ENCODE measurements around the gene COL4A2.

Gene COL4A2

DNA sequence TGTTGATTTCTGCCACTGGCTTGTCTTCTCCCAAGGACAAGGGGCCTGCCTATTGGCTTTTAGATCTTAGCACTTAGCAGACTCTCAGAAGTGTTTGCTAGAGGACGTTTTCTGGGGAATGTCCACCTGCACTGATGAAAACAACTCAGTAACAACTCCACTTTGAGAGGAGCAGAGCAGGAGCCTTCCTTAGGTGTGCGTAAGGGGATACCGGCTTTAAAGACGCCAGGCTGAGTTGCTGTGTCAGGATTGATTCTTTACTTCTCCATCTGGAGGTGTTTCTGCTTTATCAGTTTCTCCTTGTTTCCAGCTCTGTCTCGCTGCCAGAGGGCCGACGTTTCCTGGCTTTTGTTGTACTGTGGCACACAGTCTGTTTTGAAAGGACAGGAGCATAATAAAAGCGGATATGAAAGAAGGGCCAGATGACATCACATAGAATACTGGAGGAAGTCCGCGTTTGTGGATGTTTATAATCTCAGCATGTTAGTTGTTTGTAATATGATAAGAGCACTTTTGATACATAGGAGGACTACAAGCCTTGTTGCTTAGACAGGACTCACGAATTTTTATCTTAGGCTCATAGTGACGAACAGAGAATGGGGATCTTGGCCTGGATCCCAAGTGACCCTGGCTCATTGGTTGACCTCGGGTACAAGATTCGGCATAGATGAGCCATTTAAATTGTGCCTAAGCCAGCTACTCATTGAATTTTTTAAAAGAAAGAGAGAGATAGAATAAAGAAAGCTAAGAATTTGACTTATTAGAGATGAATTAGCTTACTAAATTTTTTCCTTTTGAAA, 34.6 kb downstream of the COL4A2 start:
- DNase-seq: peak; percentile 30

DNA sequence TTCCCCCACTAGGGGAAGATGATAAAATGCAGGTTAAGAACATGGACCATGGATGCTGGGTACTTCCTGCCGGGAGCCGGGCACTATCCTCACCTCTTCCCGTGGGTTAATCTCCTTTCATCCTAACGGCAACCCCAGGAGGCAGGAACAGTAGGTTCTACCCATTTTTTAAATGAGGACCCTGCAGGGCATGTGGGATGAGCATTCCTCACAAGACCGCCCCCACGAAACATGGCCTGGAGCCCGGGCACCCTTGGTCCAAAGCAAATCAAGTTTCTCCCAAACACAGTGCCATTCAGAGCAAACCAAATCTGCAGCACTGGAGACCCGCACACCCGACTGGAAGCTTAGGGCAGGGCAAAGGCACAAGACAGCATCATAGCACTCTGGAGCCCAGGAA, 35.4 kb downstream of the COL4A2 start:
- no peak for DNase-seq

DNA sequence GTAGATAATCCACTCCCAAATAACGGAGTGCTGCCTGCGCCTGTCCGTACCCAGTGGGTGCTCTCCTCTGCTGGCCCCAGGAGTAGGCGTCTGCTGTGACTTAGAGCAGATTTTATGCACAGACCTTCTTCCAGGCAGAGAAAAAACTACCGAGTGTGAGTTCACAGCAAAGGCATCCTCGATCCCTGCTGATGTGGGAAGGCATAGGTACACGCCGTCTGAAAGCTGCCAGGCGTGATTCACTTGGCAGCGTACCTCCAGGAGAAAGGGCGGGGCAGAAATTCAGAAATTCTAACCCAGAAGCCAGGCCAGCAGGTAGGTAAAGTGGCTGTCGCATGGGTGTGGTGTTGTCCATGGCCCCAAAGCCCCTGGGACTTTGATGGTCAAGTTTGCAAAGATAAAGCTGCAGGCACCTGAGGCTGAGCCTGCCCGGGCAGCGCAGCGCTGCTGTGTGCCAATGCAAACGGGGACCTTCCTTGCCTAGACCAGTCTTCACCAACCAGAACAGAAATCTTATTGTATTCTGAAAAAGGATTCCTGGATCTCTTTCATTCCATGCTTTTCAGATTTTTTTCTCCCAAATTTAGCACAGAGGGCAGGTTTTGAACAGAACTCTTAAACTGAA, 36.3 kb downstream of the COL4A2 start:
- DNase-seq: no peak

DNA sequence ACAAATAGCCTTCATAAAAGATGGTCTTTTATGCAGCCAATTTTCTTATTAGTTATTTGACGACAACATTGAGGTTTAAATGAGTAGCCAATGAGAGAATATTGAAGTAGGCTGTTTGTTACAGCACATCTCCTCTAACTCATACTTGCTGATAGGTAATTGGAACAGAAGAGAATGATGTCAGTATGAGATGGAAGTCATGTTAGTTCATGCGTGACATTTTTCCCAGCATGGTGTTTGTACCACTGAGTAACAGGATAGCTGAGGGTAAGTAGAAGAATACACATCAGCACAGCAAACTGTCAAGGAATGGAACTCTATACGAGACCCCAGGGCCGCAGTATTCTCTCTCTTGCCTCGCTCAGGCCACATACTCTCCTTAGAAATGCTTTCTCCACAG, 37.2 kb downstream of the COL4A2 start:
- no peak for DNase-seq

DNA sequence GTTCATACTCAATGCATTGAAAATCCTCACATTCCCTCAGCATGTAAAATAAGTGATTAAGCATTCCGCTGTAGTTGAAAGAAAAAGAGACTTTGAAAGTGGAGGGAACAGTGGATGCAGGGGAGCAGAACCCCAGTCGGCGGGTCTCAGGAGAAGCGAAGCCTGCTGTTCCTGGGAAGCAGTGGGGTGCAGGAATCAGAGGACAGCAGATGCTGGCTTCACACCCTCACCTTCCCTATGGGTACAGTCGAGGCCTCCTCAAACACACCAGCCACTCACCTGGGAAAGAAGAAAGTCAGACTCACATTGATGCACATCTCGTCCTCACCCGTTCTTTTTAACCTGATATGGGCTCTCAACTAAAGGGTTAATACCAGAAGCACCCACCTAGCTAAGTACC, 38.2 kb downstream of the COL4A2 start:
- DNase-seq: no peak

DNA sequence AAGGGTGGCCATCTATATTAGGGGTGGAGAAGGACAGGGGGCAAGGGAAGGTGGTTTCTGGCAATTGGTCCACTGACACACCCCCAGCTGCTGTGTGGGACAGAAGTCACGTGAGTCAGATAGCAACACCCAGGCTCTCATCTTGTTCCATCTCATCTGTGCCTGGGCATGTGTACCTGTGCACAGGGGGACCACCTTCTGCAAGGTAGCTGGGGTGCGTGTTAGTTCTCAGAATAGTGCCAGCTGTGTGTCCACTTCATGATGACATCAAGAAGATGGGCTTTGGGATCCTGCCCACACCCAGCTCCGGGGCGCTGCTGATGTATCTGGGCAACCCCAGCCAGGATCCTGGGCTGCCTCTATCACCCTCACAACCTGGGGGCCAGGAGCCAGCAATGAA, 38.6 kb downstream of the COL4A2 start:
- no peak for DNase-seq

DNA sequence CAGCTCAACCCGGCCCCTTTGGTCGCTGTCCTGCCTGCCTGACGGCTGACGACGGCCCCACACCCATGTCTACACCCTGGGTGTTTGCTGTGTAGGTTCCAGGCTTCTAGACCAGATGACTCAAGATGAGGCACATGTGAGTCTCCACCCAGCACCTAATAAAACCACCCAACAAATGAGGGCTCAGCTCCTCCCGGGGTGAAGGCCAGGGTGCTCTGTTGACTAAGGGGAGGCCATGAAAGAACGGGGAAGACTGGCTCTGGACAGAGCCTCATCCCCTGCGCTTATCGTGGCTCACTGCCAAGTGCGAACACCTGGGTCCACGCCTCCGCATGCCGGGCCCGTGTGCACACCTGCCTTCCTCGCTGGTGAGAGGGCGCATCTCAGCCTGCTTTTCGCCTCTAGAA, 39.6 kb downstream of the COL4A2 start:
- peak; percentile 85 for DNase-seq

DNA sequence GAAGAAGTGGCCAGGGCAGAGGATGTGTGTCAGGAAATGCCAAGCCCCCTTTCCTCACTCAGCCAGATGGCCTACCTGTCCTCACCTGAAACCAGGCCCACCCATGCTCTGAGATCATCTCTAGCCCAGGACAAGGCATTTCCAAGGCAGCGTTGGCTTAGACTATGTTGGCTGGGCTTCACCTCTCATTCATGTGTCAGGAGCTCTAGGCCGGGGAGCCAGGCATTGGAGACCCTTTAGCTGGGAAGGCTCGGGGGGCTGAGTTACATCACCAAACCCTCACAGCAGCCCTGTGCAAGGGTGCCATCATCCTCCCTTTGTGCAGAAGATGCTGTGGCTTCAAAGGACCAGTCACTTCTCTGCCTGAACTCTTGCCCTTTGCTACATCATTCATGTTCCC, 40.0 kb downstream of the COL4A2 start:
- DNase-seq: no peak

DNA sequence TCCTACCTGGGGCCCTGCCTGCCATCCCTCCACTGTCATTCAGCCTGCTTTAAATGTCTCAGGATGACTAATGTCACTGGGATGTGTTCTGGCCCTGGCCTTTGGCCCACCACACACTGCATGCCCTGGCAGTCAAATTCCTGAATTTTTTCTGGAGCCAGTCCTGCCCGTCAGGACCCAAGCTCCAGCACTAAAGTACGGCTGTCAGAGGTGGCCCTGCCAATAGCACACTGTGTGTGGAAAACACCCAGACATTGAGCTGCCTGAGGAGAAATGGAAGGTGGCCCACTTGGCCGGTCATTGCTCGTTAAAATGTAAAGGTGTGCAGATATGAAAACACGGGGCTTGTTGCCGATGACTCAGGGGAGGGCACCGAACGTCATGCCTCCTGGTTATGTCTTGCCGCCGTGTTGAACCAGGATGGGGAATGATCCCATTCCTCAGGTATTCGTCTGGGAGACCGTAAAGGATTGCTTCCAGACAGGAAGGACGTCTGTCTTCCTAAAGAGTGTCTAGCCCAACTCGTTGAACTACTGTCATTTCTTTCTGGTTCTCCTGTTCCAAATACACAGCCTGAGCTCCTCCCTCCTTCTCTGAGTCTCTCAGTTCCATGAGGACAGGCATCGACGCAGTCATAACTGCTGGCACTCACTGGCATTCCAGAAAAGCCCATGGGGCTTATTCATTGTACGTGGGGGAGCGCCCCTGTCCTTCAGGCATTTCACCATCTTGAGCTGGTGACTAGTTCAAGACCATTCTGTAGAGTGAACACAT, 40.6 kb downstream of the COL4A2 start:
- no peak for DNase-seq

DNA sequence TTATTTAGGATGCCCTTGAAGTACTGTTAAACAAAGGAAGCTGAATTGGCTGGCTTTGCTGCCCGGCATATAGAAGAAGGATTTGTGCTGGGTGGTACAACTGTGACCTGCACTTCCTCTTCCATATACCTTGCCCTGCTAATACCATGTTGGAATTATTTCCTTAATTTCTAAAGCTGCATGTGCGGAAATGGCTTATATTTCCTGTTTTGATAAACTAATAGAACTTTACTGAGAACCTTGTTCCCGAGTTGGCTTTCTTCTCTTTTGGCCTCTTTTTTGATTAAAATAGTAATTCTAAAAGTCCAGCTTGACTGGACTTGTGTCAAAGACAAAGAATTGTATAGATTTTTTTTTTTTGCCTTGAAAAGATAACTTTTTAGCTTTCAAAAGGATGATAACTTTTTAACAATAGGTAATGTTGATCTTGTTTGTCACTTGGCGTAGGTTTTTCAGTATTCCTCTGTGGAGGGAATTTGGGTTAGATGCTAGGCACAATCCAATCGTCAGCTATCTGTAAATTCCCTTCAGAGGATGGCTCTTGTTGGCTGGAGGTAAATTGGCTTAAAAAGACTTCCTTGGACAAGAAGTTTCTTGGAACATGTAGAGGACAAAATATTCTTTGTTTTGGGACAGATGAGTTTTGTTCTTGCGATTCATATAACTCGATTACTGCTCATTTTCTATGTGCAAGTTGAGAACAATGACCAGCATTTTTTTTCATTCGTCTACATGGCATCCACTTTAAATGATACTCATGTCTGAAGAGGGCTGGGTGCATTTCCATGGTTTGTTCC, 41.4 kb downstream of the COL4A2 start:
- no peak for DNase-seq

DNA sequence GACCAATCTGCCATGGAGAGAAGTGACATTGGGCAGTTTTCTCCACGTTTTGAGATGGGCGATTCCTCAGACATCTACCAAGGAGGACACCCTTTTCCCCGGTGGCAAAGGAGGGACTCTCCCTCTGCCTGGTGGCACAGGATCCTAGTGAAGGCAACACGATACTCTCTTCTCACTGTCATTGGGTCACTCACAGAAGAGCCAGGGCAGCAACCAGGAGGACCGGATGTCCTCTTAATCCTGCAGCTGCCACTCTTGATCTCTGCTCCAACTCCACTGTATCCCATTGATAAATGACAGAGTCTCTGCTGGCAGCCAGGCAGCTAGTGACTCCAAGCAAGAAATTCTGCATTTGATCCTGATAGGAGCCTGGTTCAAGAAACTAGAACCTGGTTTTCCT, 42.2 kb downstream of the COL4A2 start:
- DNase-seq: peak; percentile 89

DNA sequence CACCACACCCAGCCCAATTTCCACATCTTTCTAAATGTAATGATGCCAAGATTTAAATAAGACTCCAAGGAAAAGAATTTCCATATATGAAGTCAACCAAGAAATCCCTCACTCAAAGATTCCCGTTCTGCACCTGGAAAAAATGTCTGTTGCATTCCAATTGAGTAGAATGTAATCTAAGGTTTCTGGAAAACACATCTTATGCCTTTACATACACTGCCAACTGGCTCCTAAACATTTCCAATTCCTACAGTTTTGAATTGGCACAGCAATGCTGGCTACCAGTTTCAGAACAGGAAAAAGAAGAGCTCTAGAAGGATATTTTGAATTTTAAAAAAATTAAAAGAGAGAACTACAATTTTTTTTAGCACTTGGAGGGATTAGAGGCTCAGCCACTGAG, 43.0 kb downstream of the COL4A2 start:
- DNase-seq: no peak

DNA sequence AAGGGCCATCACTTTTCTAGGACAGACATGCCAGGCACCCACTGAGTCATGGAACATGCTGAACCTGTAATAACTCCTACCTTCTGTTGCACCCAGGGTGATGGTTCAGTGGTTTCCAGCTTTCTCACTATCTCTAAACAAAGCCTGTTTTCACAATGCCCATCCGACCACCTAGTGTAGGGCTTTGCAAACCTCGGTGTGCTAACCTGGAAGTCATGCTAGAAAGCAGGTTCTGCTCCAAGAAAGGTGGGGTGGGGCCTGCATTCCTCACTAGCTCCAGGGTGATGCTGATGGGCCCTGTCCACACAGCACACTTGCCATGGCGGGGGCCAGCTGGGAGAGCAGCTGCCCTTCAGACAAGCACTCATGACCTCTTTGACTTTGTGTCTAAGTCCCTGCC, 43.4 kb downstream of the COL4A2 start:
- no peak for DNase-seq

DNA sequence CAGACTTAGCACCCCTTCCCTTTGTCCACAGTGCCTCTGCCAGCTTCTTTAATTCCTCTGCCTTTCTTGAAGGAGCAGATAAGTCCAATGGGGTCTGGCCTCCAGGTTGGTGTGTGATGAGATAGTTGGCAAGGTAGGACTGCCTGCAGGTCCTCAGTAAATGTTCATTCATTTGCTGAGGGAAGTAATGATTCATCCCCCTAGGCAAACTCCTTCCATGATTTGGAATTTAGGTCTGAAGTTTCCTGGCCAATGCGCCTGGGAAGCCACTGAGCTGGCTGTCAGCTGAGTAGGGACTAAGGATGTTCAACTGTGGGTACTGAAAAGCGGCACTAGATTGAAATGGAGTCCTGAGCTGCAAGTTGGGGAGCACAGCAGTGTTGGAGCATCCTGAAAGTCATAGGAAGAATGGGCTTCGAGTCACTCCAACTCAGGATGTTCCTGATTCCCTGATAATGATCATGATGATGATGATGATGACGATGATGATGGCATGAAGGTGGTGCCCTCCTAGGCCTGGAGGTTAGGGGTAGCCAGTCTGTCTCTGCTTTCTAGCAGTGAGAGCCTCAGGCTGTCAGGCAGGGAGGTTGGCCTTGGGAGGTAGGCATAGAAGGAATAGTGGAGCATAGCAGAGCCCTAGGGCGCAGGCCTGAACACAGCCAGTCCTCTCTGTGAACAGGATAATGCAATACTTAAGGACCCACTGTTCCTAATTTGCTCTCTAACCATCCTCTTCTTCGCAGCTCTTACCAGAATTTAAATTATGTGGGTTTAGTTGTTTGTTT, 44.7 kb downstream of the COL4A2 start:
- DNase-seq: no peak

DNA sequence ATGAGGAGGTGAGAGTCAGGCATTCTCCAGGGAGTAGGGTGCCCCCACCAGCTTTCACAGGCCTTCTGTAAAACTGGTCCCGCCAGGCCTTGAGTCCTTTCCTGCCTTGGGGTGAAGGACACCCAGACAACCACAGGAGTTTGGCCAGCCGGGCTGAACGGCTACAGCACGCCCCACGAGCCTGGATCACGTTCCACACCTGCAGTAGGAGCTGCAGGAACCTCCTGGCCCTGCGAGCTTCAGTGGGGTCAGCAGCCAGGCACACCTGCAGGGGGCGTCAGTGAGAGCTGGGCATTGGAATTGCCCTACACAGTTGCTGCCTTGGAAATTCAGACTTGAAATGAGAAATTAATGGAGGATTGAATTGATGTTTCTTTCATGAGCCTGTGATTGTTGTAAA, 45.7 kb downstream of the COL4A2 start:
- no peak for DNase-seq

DNA sequence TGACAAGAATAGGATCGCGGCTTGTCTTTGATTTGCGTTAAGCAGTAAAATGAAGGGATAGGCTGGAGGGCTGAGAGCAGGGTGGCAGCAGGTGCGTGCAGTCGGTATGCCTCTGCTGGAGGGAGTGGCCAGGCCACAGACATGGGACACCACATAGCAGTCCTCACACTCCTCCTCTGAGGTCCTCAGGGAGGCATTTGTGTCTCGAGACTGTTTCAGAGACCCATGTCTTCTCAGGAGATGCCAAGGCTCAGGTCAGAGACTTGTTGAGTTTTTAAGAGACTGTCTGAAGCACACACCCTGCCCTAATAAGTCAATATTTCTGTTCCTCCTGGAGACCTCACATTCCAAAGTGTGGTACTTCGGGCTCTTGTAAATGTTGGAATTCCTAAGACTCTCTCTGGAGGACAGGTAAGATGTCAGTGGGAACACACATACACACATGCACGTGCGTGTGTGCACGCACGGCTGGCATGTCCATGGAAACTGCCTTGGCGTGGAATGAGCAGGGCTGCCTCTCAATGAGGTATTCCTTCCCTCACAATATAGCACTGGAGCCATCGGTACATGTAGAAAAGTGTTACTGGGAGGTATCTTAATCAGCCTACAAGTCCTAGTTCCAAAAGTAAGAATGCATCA, 46.4 kb downstream of the COL4A2 start:
- no peak for DNase-seq

DNA sequence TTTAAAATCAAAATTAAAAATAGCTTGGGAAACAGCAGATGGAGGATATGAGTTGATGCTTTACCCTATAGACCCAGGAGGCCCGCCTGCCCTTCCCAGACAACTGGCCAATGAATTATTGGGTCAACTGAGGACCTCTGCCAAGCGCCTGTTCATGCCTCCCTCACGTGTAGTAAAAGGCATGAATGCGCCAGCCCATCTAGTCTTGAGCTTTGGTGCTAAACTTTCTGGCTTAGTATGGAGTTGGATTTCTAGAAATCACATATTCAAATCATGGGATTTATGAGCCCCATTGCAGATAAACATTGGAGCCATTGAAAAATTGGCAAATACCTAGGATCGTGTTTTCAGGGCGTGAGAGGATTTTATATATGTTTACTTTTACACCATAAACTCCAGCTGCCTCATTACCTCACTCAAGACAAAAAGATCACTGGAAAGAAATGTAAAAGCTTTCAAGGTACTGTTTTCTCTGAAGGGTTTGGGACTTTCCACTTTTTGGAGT, 47.1 kb downstream of the COL4A2 start:
- no peak for DNase-seq

DNA sequence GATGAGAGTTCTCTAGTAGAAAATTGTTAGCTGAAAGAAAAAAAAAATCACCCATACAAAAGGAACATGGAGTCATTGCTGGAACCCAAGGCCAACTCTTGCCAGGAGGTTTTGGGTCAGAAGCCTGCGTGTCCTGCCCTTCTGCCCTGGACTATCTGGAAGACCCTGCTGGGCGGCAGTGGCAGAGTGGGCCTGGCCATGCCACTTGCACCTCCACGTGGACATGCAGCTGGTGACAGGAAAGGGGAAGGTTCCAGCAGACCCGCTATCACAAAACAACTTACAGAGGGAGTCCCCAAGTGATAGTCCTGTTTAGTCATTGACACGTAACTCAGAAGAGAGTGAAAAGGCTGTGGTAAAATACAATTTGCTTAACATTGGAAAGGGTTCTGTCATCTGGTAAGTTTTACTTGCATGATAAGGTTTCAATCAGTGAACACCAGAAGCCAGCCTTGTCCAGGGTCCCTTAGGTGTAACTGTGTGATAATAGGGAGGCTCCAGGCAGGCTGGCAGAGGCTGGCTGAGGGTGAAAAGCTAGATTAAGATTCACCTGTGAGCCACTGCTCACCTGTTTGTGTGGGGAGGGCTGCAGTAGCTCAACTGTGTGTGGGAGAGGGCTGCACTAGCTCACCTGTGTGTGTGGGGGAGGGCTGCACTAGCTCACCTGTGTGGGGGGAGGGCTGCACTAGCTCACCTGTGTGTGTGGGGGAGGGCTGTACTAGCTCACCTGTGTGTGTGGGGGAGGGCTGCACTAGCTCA, 47.8 kb downstream of the COL4A2 start:
- peak; percentile 44 for DNase-seq

DNA sequence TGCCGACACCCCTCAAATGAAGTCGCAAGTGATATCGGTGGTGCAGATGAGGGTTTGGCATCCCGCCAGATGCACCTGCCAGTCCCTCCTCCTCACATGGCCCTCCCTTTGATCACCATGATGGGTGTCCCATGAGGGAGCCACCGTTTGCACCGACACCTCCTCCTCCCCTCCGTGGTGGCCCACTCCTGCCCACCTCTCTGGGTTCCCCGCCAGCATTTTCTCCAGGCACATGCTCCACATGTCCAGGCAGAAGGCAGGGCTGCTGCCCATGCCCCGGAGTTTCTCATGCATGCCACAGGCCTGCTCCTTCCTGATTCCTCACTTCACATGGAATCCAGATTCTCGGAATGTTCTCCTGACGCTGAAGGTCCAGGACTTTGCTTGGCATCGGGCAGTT, 49.3 kb downstream of the COL4A2 start:
- DNase-seq: no peak

DNA sequence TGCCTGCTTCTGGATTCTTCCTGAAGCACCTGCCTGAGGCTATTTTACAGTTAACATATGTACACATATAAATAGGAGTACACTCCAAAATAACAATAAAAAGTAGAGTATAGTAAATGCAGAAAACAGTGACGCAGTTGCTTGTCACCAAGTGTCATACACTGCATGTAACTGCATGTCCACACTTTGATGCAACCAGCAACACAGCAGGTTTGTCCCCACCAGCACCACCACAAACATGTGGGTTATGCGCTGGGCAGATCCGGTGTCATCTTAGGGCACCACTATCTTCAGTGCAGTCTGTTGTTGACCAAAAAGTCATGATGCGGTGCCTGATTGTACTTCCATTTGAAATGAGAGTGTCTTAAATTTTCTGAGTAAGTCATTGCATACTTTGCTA, 51.3 kb downstream of the COL4A2 start:
- DNase-seq: no peak

DNA sequence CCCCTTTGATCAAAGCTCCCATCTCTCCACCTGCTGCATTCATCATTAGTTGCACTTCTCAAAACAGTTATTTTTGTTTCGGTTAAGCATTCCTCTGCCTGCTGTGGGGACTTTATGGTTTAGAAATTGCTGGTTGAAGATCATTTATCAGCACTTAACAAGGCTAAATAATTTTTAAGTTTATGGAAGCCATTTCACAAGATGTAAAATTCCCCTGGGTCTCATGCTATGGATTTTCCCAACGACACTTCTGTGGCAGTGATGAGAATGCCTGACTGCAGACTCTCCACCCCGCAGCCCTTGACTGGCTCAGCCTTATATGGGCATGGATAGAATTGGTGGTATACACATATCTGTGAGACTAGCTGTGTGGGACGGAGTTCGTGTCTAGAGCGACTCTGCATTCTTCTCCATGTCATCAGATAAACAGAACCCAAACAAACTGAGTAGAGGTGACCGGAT, 52.8 kb downstream of the COL4A2 start:
- no peak for DNase-seq

Data from NCI-H510A treated with DMSO at 0.1 percent for 48 hours (cell line).